ENCODE results near the gene SERPINH1. TPM values are rescaled to one million over a fixed set of nuclear protein-coding genes. Genes with fewer than 3 reads are reported as not detected.

The SERPINH1 gene
- total and polyA plus RNA-seq, 2 donors (not counting 1 experiment from before 2014, with no cell fraction given), result 3.0 to 5.7 TPM

DNA sequence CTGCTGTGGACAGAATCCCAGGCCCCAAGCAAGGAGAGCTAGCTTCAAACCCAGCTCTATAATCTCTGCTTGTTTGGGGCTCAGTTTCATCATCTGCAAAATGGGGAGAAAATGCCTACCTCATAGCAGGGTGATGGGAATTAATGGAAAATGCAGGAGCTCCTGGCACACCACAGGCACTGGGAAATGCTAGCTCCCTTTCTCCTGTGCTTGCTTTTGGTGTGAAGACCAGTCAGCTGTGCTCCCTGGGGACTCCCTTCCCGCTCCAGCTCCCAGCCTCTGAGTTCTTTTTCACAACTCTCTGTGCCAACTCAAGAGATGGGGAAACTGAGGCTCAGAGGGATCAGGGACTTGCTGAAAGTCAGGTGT, 8.2 kb upstream of the SERPINH1 start:
- no peaks in the 10 kb centered on the region for H3K79me2 ChIP-seq (ENCODE audit: control insufficient read depth, insufficient read depth, low read length)
- H3K4me1 Mint-ChIP-seq, result no peaks in the 10 kb centered on the region
- ChIA-PET POLR2A (no interaction called here), CTCF (interaction anchor here (0.6 to 2.7 kb wide), 5 partner anchors 8 to 174 kb away, joined by 3 to 7 read pairs (median 4); partner anchors contain the start of gene SERPINH1)
- H3K9ac ChIP-seq (ENCODE audit: low read length), result no peak overlapping the region
- intact Hi-C loops (cut with micrococcal nuclease), result no loop called here
- H3K4me3 ChIP-seq (ENCODE audit: control extremely low read depth in 1 of 5, extremely low read depth in 1 of 5, insufficient read depth in 1 of 5, low read depth in 2 of 5, low read length in 4 of 5), result no peak overlapping the region
- H3K27me3 ChIP-seq (replicated peaks in 1 of 4; ENCODE audit: control extremely low read depth in 1 of 4, control insufficient read depth in 3 of 4, insufficient read depth in 4 of 4, low read length in 3 of 4), result no peaks in the 10 kb centered on the region
- 60% methylated on average over 1 of the region's 1 CpG for WGBS (ENCODE audit: insufficient coverage)
- no peaks in the 10 kb centered on the region for H3K9me3 Mint-ChIP-seq (ENCODE audit: insufficient read depth)
- no peak overlapping the region for H2AFZ ChIP-seq (ENCODE audit: insufficient read depth, low read depth, low read length, poor library complexity, severe bottlenecking)
- H3K4me3 Mint-ChIP-seq, result no peak overlapping the region
- no peaks in the 10 kb centered on the region for H3K4me1 ChIP-seq (ENCODE audit: control insufficient read depth in 2 of 2, insufficient read depth in 2 of 2, low read length in 2 of 2)
- H3K9me3 ChIP-seq (ENCODE audit: control extremely low read depth in 1 of 3, control insufficient read depth in 2 of 3, insufficient read depth in 1 of 3, low read length in 2 of 3), result peaks cover 0 to 3% (median 0%) of the 10 kb centered on the region in 3 donors
- DNase-seq (no peak), ATAC-seq (ENCODE audit: low read depth) (no peak)
- H3K4me2 ChIP-seq (replicated peaks; ENCODE audit: low read depth, low read length, poor library complexity, severe bottlenecking), result no peak overlapping the region
- no peaks in the 10 kb centered on the region for H4K20me1 ChIP-seq (ENCODE audit: control insufficient read depth, insufficient read depth, low read length, poor library complexity, severe bottlenecking)
- H3K27me3 Mint-ChIP-seq, result peaks cover 8% of the 10 kb centered on the region
- no peak for TF ChIP-seq EZH2 (IDR thresholded peaks at IDR 0.05; ENCODE audit: borderline replicate concordance, insufficient read depth, low read depth, low read length, poor library complexity, severe bottlenecking)
- TF ChIP-seq, protein P1, sequence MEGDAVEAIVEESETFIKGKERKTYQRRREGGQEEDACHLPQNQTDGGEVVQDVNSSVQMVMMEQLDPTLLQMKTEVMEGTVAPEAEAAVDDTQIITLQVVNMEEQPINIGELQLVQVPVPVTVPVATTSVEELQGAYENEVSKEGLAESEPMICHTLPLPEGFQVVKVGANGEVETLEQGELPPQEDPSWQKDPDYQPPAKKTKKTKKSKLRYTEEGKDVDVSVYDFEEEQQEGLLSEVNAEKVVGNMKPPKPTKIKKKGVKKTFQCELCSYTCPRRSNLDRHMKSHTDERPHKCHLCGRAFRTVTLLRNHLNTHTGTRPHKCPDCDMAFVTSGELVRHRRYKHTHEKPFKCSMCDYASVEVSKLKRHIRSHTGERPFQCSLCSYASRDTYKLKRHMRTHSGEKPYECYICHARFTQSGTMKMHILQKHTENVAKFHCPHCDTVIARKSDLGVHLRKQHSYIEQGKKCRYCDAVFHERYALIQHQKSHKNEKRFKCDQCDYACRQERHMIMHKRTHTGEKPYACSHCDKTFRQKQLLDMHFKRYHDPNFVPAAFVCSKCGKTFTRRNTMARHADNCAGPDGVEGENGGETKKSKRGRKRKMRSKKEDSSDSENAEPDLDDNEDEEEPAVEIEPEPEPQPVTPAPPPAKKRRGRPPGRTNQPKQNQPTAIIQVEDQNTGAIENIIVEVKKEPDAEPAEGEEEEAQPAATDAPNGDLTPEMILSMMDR (IDR thresholded peaks at IDR 0.05), result no peak
- no peak overlapping the region for H3K27ac Mint-ChIP-seq
- no peak overlapping the region for H3K27ac ChIP-seq (ENCODE audit: low read length in 2 of 2)
- no peaks in the 10 kb centered on the region for H3K36me3 ChIP-seq (replicated peaks in 1 of 2; ENCODE audit: control extremely low read depth in 1 of 2, control insufficient read depth in 1 of 2, extremely low read depth in 1 of 2, insufficient read depth in 2 of 2, low read length in 1 of 2)

DNA sequence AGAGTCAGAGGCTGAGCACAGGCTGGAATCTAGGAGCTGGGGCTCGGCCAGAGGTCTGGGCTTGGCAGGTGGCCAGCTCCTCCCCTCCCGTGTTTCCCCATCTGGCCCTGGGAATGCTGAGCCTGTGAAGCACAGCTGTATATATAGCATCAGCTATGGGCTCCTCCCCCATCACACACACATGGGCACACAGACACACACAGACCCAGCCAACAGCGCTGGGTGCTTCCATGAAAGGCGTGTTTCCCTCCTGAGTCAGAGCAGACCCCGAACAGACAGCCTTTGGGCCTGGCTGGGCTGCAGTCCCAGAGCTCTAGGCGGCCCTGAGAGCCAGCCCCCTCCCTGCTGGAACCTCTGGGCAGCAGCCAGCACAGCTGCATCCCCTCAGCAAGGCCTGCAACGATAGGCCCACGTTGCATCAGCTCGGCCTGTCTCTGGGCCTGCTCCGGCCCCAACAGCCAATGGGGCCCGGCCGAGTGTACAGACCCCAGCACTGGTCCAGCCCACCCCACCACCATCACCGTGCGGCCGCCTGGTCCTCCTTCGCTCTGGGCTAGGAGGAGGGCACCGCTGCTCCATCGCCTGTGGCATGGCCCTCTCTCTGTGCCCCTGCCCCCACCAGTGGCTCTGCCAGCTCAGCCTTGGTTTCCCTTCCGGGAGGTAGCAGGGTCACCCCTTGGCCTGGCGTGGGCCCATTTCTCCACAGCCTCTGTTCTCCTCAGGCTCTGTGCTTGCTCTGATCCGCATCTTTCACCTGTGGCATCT, 7.6 kb upstream of the SERPINH1 start:
- no peaks in the 10 kb centered on the region for H3K27me3 ChIP-seq (replicated peaks in 1 of 4; ENCODE audit: control extremely low read depth in 1 of 4, control insufficient read depth in 3 of 4, insufficient read depth in 4 of 4, low read length in 3 of 4)
- no peak overlapping the region for H3K27ac ChIP-seq (ENCODE audit: low read length in 2 of 2)
- no peak for ATAC-seq (ENCODE audit: low read depth)
- H3K4me2 ChIP-seq (replicated peaks; ENCODE audit: low read depth, low read length, poor library complexity, severe bottlenecking), result no peak overlapping the region
- no peak for DNase-seq
- Mint-ChIP-seq H3K27ac (no peak overlapping the region), H3K9me3 (ENCODE audit: insufficient read depth) (no peaks in the 10 kb centered on the region), H3K4me3 (no peak overlapping the region), H3K4me1 (no peaks in the 10 kb centered on the region), H3K27me3 (peaks cover 8% of the 10 kb centered on the region)
- H2AFZ ChIP-seq (ENCODE audit: insufficient read depth, low read depth, low read length, poor library complexity, severe bottlenecking), result no peak overlapping the region
- ChIA-PET POLR2A (no interaction called here), CTCF (interaction anchor here (0.6 to 2.7 kb wide), 4 partner anchors 21 to 175 kb away, joined by 3 to 7 read pairs (median 4); no protein-coding TSS in a partner anchor)
- 82% methylated on average over 19 of the region's 21 CpGs for WGBS (ENCODE audit: insufficient coverage)
- no peaks in the 10 kb centered on the region for H3K9me3 ChIP-seq (ENCODE audit: control extremely low read depth in 1 of 3, control insufficient read depth in 2 of 3, insufficient read depth in 1 of 3, low read length in 2 of 3)
- H3K9ac ChIP-seq (ENCODE audit: low read length), result no peak overlapping the region
- H3K4me1 ChIP-seq (ENCODE audit: control insufficient read depth in 2 of 2, insufficient read depth in 2 of 2, low read length in 2 of 2), result no peaks in the 10 kb centered on the region
- no peak for TF ChIP-seq EZH2 (IDR thresholded peaks at IDR 0.05; ENCODE audit: borderline replicate concordance, insufficient read depth, low read depth, low read length, poor library complexity, severe bottlenecking)
- TF ChIP-seq, protein P1 (IDR thresholded peaks at IDR 0.05), result no peak
- intact Hi-C loops (cut with micrococcal nuclease), result no loop called here
- H3K79me2 ChIP-seq (ENCODE audit: control insufficient read depth, insufficient read depth, low read length), result no peaks in the 10 kb centered on the region
- H4K20me1 ChIP-seq (ENCODE audit: control insufficient read depth, insufficient read depth, low read length, poor library complexity, severe bottlenecking), result no peaks in the 10 kb centered on the region
- no peak overlapping the region for H3K4me3 ChIP-seq (ENCODE audit: control extremely low read depth in 1 of 5, extremely low read depth in 1 of 5, insufficient read depth in 1 of 5, low read depth in 2 of 5, low read length in 4 of 5)
- H3K36me3 ChIP-seq (replicated peaks in 1 of 2; ENCODE audit: control extremely low read depth in 1 of 2, control insufficient read depth in 1 of 2, extremely low read depth in 1 of 2, insufficient read depth in 2 of 2, low read length in 1 of 2), result no peaks in the 10 kb centered on the region
